ENCODE data around the gene RPL36.

- no peak for TF ChIP-seq CTCF (IDR thresholded peaks at IDR 0.05)
- no peak for TF ChIP-seq POLR2A (IDR thresholded peaks at IDR 0.05)
Measured at GRCh38 chr19:5719274-5719960, 29.3 kb downstream of the RPL36 start.
